Limb (tissue), 2 donors: ENCODE results near the gene RAP1GAP.

ENCODE experiments used
- DNase-seq, 2 donors: peaks; one replicate each; pipeline ENCODE4 v3.0.0-alpha.2; 2016; ENCODE audit errors: extremely low spot score in 2 of 2

The RAP1GAP gene

GRCh38 chr1:21662426-21663247 lies 6.5 kb downstream of the RAP1GAP start:
- DNase-seq: no peak

GRCh38 chr1:21661886-21662285 lies 7.3 kb downstream of the RAP1GAP start:
- no peak for DNase-seq

GRCh38 chr1:21659924-21660326 lies 9.2 kb downstream of the RAP1GAP start:
- DNase-seq: no peak

- peak; percentile 70 to 91 for DNase-seq
Observed at GRCh38 chr1:21659099-21659923, 9.8 kb downstream of the RAP1GAP start.

- DNase-seq: no peak
Observed at GRCh38 chr1:21657456-21658190, 11.5 kb downstream of the RAP1GAP start.

- no peak for DNase-seq
Observed at GRCh38 chr1:21655748-21656147, 13.4 kb downstream of the RAP1GAP start.

- no peak for DNase-seq
Observed at GRCh38 chr1:21655259-21655658, 13.9 kb downstream of the RAP1GAP start.

GRCh38 chr1:21654209-21654608 lies 14.9 kb downstream of the RAP1GAP start:
- no peak for DNase-seq

GRCh38 chr1:21653744-21654100 lies 15.4 kb downstream of the RAP1GAP start:
- DNase-seq: no peak

- no peak for DNase-seq
Observed at GRCh38 chr1:21652937-21653743, 16.0 kb downstream of the RAP1GAP start.

GRCh38 chr1:21652101-21652936 lies 16.8 kb downstream of the RAP1GAP start:
- DNase-seq: no peak

- peak in 1 of 2 donors; percentile 86 for DNase-seq
Observed at GRCh38 chr1:21651214-21652042, 17.7 kb downstream of the RAP1GAP start.

GRCh38 chr1:21650400-21650799 lies 18.8 kb downstream of the RAP1GAP start:
- DNase-seq: no peak

- DNase-seq: no peak
Observed at GRCh38 chr1:21649315-21649714, 19.8 kb downstream of the RAP1GAP start.

- no peak for DNase-seq
Observed at GRCh38 chr1:21648791-21649190, 20.4 kb downstream of the RAP1GAP start.

GRCh38 chr1:21648352-21648730 lies 20.8 kb downstream of the RAP1GAP start:
- DNase-seq: no peak

GRCh38 chr1:21647431-21648351 lies 21.5 kb downstream of the RAP1GAP start:
- DNase-seq: peak in 1 of 2 donors; percentile 75

- no peak for DNase-seq
Observed at GRCh38 chr1:21645550-21645949, 23.6 kb downstream of the RAP1GAP start.
